SK-N-MC (cell line): Measurements from ENCODE around the gene TSPAN13.

Experiments
- EZH2 ChIP-seq: fragments of 200-600 bp; sonication (generic); IDR thresholded peaks from one replicate; pipeline ENCODE4 v1.6.1; 2017; ENCODE audit warnings: antibody characterized with exemption
- FOXP2 ChIP-seq: optimal IDR thresholded peaks from 2 replicates; pipeline ENCODE3; 2011; ENCODE audit warnings: mild to moderate bottlenecking, moderate library complexity; ENCODE audit not compliant: insufficient read depth; ENCODE audit errors: extremely low read length, control extremely low read depth
- POLR2AphosphoS5 ChIP-seq: IDR thresholded peaks from 2 replicates; pipeline ENCODE4 v1.6.1; 2012; ENCODE audit warnings: mild to moderate bottlenecking, low read depth, low read length, borderline replicate concordance

- TF ChIP-seq POLR2AphosphoS5 = no peak
- TF ChIP-seq EZH2 = no peak
- TF ChIP-seq FOXP2 = no peak
Measured at GRCh38 chr7:16743236-16743635, 10.3 kb upstream of the TSPAN13 start.
